ENCODE measurements around the gene KRT7.

- no peak for TF ChIP-seq EZH2phosphoT487 (IDR thresholded peaks at IDR 0.05; ENCODE audit: insufficient read depth, low read depth)
- no peak for TF ChIP-seq EZH2 (IDR thresholded peaks at IDR 0.05; ENCODE audit: insufficient read depth, poor library complexity, severe bottlenecking)
These were observed 11.6 kb downstream of the KRT7 start for GRCh38 chr12:52244615-52244994.

Data from GM23248 (cell line).